GM19035 (cell line): ENCODE results near the gene P2RY1.
"Not testable (repeated sequence)": the region's sequence is repeated elsewhere in the genome, so short reads cannot be mapped to it uniquely, and the experiment has no call there.

Experiments
- ATAC-seq: cut with Tn5 transposase; IDR thresholded peaks from one replicate; pipeline ENCODE4 v1.9.1; 2021; ENCODE audit not compliant: unreplicated experiment

The P2RY1 gene

GRCh38 chr3:152836269-152836668 lies 1.3 kb downstream of the P2RY1 start:
- no peak for ATAC-seq

GRCh38 chr3:152839511-152839910 lies 4.6 kb downstream of the P2RY1 start:
- ATAC-seq = no peak

- ATAC-seq = no peak
These were observed 6.2 kb downstream of the P2RY1 start for GRCh38 chr3:152841131-152841530.

GRCh38 chr3:152842413-152842812 lies 7.5 kb downstream of the P2RY1 start:
- no peak for ATAC-seq

- ATAC-seq = no peak
These were observed 9.0 kb downstream of the P2RY1 start for GRCh38 chr3:152843955-152844354.

- ATAC-seq = not testable (repeated sequence)
These were observed 11.8 kb downstream of the P2RY1 start for GRCh38 chr3:152846572-152847202.

- not testable (repeated sequence) for ATAC-seq
These were observed 12.7 kb downstream of the P2RY1 start for GRCh38 chr3:152847599-152847998.

- no peak for ATAC-seq
These were observed 15.2 kb downstream of the P2RY1 start for GRCh38 chr3:152849996-152850578.

- no peak for ATAC-seq
These were observed 18.3 kb downstream of the P2RY1 start for GRCh38 chr3:152853196-152853595.

GRCh38 chr3:152857082-152857481 lies 22.2 kb downstream of the P2RY1 start:
- no peak for ATAC-seq

GRCh38 chr3:152858170-152858800 lies 23.4 kb downstream of the P2RY1 start:
- ATAC-seq = no peak

GRCh38 chr3:152860736-152861135 lies 25.8 kb downstream of the P2RY1 start:
- no peak for ATAC-seq

- no peak for ATAC-seq
These were observed 30.8 kb downstream of the P2RY1 start for GRCh38 chr3:152865668-152866245.

- no peak for ATAC-seq
These were observed 35.1 kb downstream of the P2RY1 start for GRCh38 chr3:152870027-152870426.

GRCh38 chr3:152873314-152873713 lies 38.4 kb downstream of the P2RY1 start:
- not testable (repeated sequence) for ATAC-seq

GRCh38 chr3:152874896-152875749 lies 40.2 kb downstream of the P2RY1 start:
- ATAC-seq = no peak

- ATAC-seq = no peak
These were observed 44.3 kb downstream of the P2RY1 start for GRCh38 chr3:152879130-152879789.

- ATAC-seq = no peak
These were observed 44.9 kb downstream of the P2RY1 start for GRCh38 chr3:152879790-152880174.

- ATAC-seq = no peak
These were observed 50.1 kb downstream of the P2RY1 start for GRCh38 chr3:152885076-152885475.
